Fibroblast of gingiva (primary cell): Measurements from ENCODE around the gene PLG.
"Not testable (repeated sequence)": the region's sequence is repeated elsewhere in the genome, so short reads cannot be mapped to it uniquely, and the experiment has no call there.

Experiments used
- DNase-seq: peaks from one replicate; pipeline ENCODE4 v3.0.0-alpha.2; 2011; ENCODE audit warnings: low read depth

PLG gene

GRCh38 chr6:160701918-160702680 is at the start of gene PLG:
Gene PLG, plus strand, starts transcription at chr6:160702244. Its CDS starts 61 bp downstream, at chr6:160702305.
- DNase-seq = not testable (repeated sequence)

- no peak for DNase-seq
Observed at GRCh38 chr6:160659562-160659961, 42.5 kb upstream of the PLG start.

GRCh38 chr6:160661216-160661615 is 40.8 kb upstream of the PLG start:
- no peak for DNase-seq

- no peak for DNase-seq
Observed at GRCh38 chr6:160662429-160662828, 39.6 kb upstream of the PLG start.

- no peak for DNase-seq
Observed at GRCh38 chr6:160662842-160663241, 39.2 kb upstream of the PLG start.

GRCh38 chr6:160664198-160664597 is 37.8 kb upstream of the PLG start, which contains the start of gene LPA:
Gene LPA, minus strand, starts transcription at chr6:160664275. Its CDS starts 61 bp downstream, at chr6:160664214.
- not testable (repeated sequence) for DNase-seq

GRCh38 chr6:160667639-160668481 is 34.2 kb upstream of the PLG start:
- no peak for DNase-seq

- no peak for DNase-seq
Observed at GRCh38 chr6:160668589-160668988, 33.5 kb upstream of the PLG start.

- DNase-seq = not testable (repeated sequence)
Observed at GRCh38 chr6:160676418-160676817, 25.6 kb upstream of the PLG start.

- DNase-seq = no peak
Observed at GRCh38 chr6:160678230-160678629, 23.8 kb upstream of the PLG start.

GRCh38 chr6:160678744-160679401 is 23.2 kb upstream of the PLG start:
- DNase-seq = no peak

- no peak for DNase-seq
Observed at GRCh38 chr6:160679402-160679769, 22.7 kb upstream of the PLG start.

- not testable (repeated sequence) for DNase-seq
Observed at GRCh38 chr6:160685101-160685761, 16.8 kb upstream of the PLG start.

GRCh38 chr6:160685762-160686450 is 16.1 kb upstream of the PLG start:
- DNase-seq = no peak

GRCh38 chr6:160690458-160690857 is 11.6 kb upstream of the PLG start:
- DNase-seq = no peak

- DNase-seq = no peak
Observed at GRCh38 chr6:160691617-160692016, 10.4 kb upstream of the PLG start.

GRCh38 chr6:160692369-160692959 is 9.6 kb upstream of the PLG start:
- DNase-seq = no peak

- peak; percentile 41 for DNase-seq
Observed at GRCh38 chr6:160695025-160695424, 7.0 kb upstream of the PLG start.

- DNase-seq = not testable (repeated sequence)
Observed at GRCh38 chr6:160695622-160696021, 6.4 kb upstream of the PLG start.

GRCh38 chr6:160696884-160697283 is 5.2 kb upstream of the PLG start:
- DNase-seq = not testable (repeated sequence)

GRCh38 chr6:160697826-160698225 is 4.2 kb upstream of the PLG start:
- no peak for DNase-seq
